K562 (cell line): Measurements from ENCODE around the gene AP1G1. TPM values are rescaled to one million over a fixed set of nuclear protein-coding genes. Genes with fewer than 3 reads are reported as not detected.
A peak's percentile ranks its signal among the peaks of the same experiment; 100 is the strongest.

Experiments used
- ADNP ChIP-seq: fragments of 200-800 bp; sonication (Bioruptor generic); IDR thresholded peaks from 2 replicates; pipeline ENCODE4 v1.6.1; 2016; ENCODE audit warnings: missing genetic modification characterization, missing compliant biosample characterization
- FUS ChIP-seq: fragments of 200-400 bp; formaldehyde crosslinking; optimal IDR thresholded peaks from 2 replicates; pipeline ENCODE3; 2017; ENCODE audit warnings: low read depth, low read length
- HMGN3 ChIP-seq: IDR thresholded peaks from 2 replicates; pipeline ENCODE4 v1.6.1; 2011; ENCODE audit warnings: borderline replicate concordance, low read depth, mild to moderate bottlenecking, mixed read lengths, low read length; ENCODE audit not compliant: insufficient read length; ENCODE audit errors: extremely low read depth
- MEF2D ChIP-seq: conservative IDR thresholded peaks from 2 replicates; pipeline ENCODE4 v1.6.1; 2016; ENCODE audit warnings: low read depth, missing genetic modification characterization, missing compliant biosample characterization
- MEIS2 ChIP-seq: fragments of 450-650 bp; IDR thresholded peaks from 2 replicates; pipeline ENCODE4 v1.6.1; 2014; ENCODE audit warnings: mild to moderate bottlenecking; ENCODE audit not compliant: partially characterized antibody
- NUFIP1 ChIP-seq: fragments of 450-650 bp; IDR thresholded peaks from 2 replicates; pipeline ENCODE4 v1.6.1; 2018; ENCODE audit not compliant: partially characterized antibody
- TEAD2 ChIP-seq: fragments of 450-650 bp; IDR thresholded peaks from 2 replicates; pipeline ENCODE4 v1.6.1; 2016; ENCODE audit warnings: missing genetic modification characterization, control low read depth, missing compliant biosample characterization
- ZNF134 ChIP-seq: fragments of 250-450 bp; sonication (Bioruptor Pico); conservative IDR thresholded peaks from 2 replicates; pipeline ENCODE4 v1.4.0; 2020
- polyA plus RNA-seq, 8 experiments: library from polyadenylated mRNA; depleted of rRNA in 4 of 8; stranded (reverse) in 5 of 8; unstranded in 3 of 8; fragments of >200 nt; fragmentation: Nextera tagmentation in 2 of 8; fragmentation: Illumina TruSeq in 1 of 8; extraction: Ambion mirVana in 2 of 8; extraction: Trizol in 1 of 8; gene quantifications; 2 replicates each; pipeline versions ENCODE4 v1.2.1 to v1.2.3, GENCODE V29; 2011 to 2014; ENCODE audit warnings: inconsistent platforms in 1 of 8, missing spikeins in 1 of 8
- total RNA-seq, 7 experiments: library from RNA; depleted of rRNA in 6 of 7; stranded (reverse); fragments of >200 nt in 6 of 7; fragmentation: Illumina TruSeq in 2 of 7; extraction: Trizol in 2 of 7; gene quantifications; 2 replicates each; pipeline versions ENCODE4 v1.2.1 to v1.2.3, GENCODE V29; 2011 to 2021; ENCODE audit warnings: low replicate concordance in 1 of 7
- TF ChIP-seq, protein P1 (sequence below): sonication (generic); formaldehyde crosslinking; IDR thresholded peaks from 2 replicates; pipeline ENCODE4 v1.8.0; 2022; ENCODE audit warnings: mild to moderate bottlenecking, missing genetic modification reagents, borderline replicate concordance
- TF ChIP-seq, protein P2 (sequence below): sonication (generic); formaldehyde crosslinking; IDR thresholded peaks from 2 replicates; pipeline ENCODE4 v1.9.0; 2022; ENCODE audit warnings: mild to moderate bottlenecking, missing genetic modification reagents
- TF ChIP-seq, protein P3 (sequence below): fragments of 250-450 bp; sonication (Bioruptor Pico); IDR thresholded peaks from 2 replicates; pipeline ENCODE4 v1.8.0; 2022; ENCODE audit warnings: moderate library complexity, mild to moderate bottlenecking, inconsistent platforms
- TF ChIP-seq, protein P4 (sequence below): fragments of 250-450 bp; sonication (Bioruptor Pico); IDR thresholded peaks from 2 replicates; pipeline ENCODE4 v1.4.0; 2020; ENCODE audit warnings: mild to moderate bottlenecking, moderate library complexity
- TF ChIP-seq, protein P5 (sequence below): fragments of 250-450 bp; sonication (Bioruptor Pico); IDR thresholded peaks from 2 replicates; pipeline ENCODE4 v1.8.0; 2021; ENCODE audit warnings: moderate library complexity, mild to moderate bottlenecking, inconsistent platforms
- TF ChIP-seq, protein P6 (sequence below), 2 experiments: IDR thresholded peaks; 2 replicates each; pipeline ENCODE4 v1.6.1; 2011; ENCODE audit warnings: borderline replicate concordance in 1 of 2, control low read depth in 1 of 2, low read depth in 1 of 2, low read length in 1 of 2, mild to moderate bottlenecking in 1 of 2, mixed read lengths in 1 of 2, moderate library complexity in 1 of 2; ENCODE audit not compliant: insufficient read depth in 1 of 2, insufficient read length in 1 of 2, poor library complexity in 1 of 2, severe bottlenecking in 1 of 2; ENCODE audit errors: extremely low read depth in 1 of 2
- TF ChIP-seq, protein P7 (sequence below): fragments of 450-650 bp; formaldehyde crosslinking; IDR thresholded peaks from 2 replicates; pipeline ENCODE4 v1.4.0; 2020; ENCODE audit warnings: mild to moderate bottlenecking

Gene AP1G1
- total and polyA plus RNA-seq, 9 of the 15 experiments (the other 6 are each of a cell fraction or from before 2014, with no cell fraction given) = 7.0 to 59.2 (median 42.0) TPM

DNA sequence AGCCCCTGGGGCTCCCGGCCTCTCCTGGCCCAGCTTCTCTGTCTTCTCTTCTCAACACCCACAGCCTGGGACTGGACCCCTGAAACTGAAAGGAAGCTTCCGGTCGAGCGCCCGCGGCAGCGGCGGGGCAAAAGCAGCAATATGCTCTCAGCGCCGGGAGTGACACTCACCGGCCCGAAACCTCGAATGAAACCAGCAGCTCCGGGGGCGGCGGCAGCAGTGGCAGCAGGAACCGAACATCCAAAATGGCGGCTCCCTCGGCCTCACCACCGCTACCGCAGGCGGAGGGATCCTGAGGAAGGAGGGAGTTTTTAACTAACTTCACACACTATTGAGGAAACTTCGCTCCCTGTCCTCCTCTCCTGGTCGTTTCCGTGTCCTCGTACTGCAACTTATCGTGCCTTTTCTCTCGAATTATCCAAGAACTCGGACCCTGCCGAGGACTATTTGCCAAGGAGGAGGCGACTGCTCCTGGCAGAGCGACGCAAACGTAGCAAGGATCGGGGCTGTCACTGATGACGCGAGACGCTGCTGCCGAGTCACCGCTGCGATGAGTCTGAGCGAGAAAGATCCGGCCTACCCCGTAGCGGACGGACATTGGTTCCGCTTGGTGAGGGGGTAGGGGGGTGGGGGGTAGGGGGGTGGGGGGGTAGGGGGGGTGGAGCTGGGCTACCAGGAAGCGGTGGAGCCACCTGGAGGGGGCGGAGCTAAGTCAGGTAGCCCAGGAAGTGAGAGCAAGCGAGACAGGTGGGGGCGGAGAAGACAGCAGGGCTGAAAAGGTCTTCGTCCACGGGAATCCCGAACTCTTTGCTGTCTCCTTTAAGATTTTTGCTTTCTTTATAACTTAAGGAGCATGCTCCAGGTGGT is at the start of gene AP1G1 (continued):
- TF ChIP-seq, protein P1, sequence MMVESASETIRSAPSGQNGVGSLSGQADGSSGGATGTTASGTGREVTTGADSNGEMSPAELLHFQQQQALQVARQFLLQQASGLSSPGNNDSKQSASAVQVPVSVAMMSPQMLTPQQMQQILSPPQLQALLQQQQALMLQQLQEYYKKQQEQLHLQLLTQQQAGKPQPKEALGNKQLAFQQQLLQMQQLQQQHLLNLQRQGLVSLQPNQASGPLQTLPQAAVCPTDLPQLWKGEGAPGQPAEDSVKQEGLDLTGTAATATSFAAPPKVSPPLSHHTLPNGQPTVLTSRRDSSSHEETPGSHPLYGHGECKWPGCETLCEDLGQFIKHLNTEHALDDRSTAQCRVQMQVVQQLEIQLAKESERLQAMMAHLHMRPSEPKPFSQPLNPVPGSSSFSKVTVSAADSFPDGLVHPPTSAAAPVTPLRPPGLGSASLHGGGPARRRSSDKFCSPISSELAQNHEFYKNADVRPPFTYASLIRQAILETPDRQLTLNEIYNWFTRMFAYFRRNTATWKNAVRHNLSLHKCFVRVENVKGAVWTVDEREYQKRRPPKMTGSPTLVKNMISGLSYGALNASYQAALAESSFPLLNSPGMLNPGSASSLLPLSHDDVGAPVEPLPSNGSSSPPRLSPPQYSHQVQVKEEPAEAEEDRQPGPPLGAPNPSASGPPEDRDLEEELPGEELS (CRISPR knock-in tag) = no peak
- no peak for TF ChIP-seq ADNP (tag)
- TF ChIP-seq, protein P2, sequence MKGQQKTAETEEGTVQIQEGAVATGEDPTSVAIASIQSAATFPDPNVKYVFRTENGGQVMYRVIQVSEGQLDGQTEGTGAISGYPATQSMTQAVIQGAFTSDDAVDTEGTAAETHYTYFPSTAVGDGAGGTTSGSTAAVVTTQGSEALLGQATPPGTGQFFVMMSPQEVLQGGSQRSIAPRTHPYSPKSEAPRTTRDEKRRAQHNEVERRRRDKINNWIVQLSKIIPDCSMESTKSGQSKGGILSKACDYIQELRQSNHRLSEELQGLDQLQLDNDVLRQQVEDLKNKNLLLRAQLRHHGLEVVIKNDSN (CRISPR knock-in tag) = no peak
- TF ChIP-seq, protein P3, sequence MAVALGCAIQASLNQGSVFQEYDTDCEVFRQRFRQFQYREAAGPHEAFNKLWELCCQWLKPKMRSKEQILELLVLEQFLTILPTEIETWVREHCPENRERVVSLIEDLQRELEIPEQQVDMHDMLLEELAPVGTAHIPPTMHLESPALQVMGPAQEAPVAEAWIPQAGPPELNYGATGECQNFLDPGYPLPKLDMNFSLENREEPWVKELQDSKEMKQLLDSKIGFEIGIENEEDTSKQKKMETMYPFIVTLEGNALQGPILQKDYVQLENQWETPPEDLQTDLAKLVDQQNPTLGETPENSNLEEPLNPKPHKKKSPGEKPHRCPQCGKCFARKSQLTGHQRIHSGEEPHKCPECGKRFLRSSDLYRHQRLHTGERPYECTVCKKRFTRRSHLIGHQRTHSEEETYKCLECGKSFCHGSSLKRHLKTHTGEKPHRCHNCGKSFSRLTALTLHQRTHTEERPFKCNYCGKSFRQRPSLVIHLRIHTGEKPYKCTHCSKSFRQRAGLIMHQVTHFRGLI (CRISPR knock-in tag) = no peak
- TF ChIP-seq ZNF134 (CRISPR knock-in tag) = no peak
- no peak for TF ChIP-seq HMGN3
- no peak for TF ChIP-seq NUFIP1
- TF ChIP-seq MEF2D (tag) = 0 out of 2 replicates have a peak, but pooled peaks have one; percentile 51
- TF ChIP-seq, protein P4, sequence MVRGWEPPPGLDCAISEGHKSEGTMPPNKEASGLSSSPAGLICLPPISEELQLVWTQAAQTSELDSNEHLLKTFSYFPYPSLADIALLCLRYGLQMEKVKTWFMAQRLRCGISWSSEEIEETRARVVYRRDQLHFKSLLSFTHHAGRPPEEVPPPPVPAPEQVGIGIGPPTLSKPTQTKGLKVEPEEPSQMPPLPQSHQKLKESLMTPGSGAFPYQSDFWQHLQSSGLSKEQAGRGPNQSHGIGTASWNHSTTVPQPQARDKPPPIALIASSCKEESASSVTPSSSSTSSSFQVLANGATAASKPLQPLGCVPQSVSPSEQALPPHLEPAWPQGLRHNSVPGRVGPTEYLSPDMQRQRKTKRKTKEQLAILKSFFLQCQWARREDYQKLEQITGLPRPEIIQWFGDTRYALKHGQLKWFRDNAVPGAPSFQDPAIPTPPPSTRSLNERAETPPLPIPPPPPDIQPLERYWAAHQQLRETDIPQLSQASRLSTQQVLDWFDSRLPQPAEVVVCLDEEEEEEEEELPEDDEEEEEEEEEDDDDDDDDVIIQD = no peak
- no peak for TF ChIP-seq TEAD2 (tag)
- TF ChIP-seq, protein P5, sequence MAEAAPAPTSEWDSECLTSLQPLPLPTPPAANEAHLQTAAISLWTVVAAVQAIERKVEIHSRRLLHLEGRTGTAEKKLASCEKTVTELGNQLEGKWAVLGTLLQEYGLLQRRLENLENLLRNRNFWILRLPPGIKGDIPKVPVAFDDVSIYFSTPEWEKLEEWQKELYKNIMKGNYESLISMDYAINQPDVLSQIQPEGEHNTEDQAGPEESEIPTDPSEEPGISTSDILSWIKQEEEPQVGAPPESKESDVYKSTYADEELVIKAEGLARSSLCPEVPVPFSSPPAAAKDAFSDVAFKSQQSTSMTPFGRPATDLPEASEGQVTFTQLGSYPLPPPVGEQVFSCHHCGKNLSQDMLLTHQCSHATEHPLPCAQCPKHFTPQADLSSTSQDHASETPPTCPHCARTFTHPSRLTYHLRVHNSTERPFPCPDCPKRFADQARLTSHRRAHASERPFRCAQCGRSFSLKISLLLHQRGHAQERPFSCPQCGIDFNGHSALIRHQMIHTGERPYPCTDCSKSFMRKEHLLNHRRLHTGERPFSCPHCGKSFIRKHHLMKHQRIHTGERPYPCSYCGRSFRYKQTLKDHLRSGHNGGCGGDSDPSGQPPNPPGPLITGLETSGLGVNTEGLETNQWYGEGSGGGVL (CRISPR knock-in tag) = no peak
- TF ChIP-seq, protein P6, sequence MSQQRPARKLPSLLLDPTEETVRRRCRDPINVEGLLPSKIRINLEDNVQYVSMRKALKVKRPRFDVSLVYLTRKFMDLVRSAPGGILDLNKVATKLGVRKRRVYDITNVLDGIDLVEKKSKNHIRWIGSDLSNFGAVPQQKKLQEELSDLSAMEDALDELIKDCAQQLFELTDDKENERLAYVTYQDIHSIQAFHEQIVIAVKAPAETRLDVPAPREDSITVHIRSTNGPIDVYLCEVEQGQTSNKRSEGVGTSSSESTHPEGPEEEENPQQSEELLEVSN (IDR thresholded peaks at IDR 0.05; ENCODE audit: borderline replicate concordance in 1 of 2, extremely low read depth in 1 of 2, insufficient read depth in 1 of 2, insufficient read length in 1 of 2, low read depth in 1 of 2, low read length in 1 of 2, poor library complexity in 1 of 2, severe bottlenecking in 1 of 2) = peak in 1 of 2 experiments; percentile 21
- TF ChIP-seq FUS = no peak
- TF ChIP-seq MEIS2 = peak; percentile 57
- TF ChIP-seq, protein P7, sequence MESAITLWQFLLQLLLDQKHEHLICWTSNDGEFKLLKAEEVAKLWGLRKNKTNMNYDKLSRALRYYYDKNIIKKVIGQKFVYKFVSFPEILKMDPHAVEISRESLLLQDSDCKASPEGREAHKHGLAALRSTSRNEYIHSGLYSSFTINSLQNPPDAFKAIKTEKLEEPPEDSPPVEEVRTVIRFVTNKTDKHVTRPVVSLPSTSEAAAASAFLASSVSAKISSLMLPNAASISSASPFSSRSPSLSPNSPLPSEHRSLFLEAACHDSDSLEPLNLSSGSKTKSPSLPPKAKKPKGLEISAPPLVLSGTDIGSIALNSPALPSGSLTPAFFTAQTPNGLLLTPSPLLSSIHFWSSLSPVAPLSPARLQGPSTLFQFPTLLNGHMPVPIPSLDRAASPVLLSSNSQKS (CRISPR knock-in tag) = no peak
